Large intestine (tissue), 3 donors: ENCODE results near the gene GPATCH1. TPM values are rescaled to one million over a fixed set of nuclear protein-coding genes. Genes with fewer than 3 reads are reported as not detected.

Experiments
- DNase-seq, 2 donors: peaks; one replicate each; pipeline versions ENCODE4 v3.0.0 to v3.0.0-alpha.2; 2013
- H3K27ac ChIP-seq: one replicate; pipeline ENCODE4 v1.5.1; 2013; ENCODE audit warnings: low read length
- H3K27me3 ChIP-seq: 2 replicates; pipeline ENCODE4 v1.6.1; 2013; ENCODE audit warnings: low read length; ENCODE audit not compliant: control insufficient read depth, insufficient read depth
- H3K36me3 ChIP-seq: 2 replicates; pipeline ENCODE4 v1.6.1; 2013; ENCODE audit warnings: low read length; ENCODE audit not compliant: control insufficient read depth, insufficient read depth
- H3K4me1 ChIP-seq: one replicate; pipeline ENCODE4 v1.6.1; 2013; ENCODE audit warnings: low read length; ENCODE audit not compliant: control insufficient read depth, insufficient read depth
- H3K4me3 ChIP-seq: one replicate; pipeline ENCODE4 v1.5.1; 2013; ENCODE audit warnings: low read length
- H3K9me3 ChIP-seq: one replicate; pipeline ENCODE4 v1.6.1; 2013; ENCODE audit warnings: mild to moderate bottlenecking, low read depth, low read length, moderate library complexity; ENCODE audit not compliant: control insufficient read depth
- WGBS: methylation state at CpG from one replicate; pipeline ENCODE4 v1.1.5; 2013; ENCODE audit warnings: low lambda C conversion rate; ENCODE audit not compliant: insufficient coverage; 5-methylcytosine and 5-hydroxymethylcytosine counted together
- polyA plus RNA-seq: library from polyadenylated mRNA; unstranded; fragments of 120-200 nt; gene quantifications from one replicate; pipeline ENCODE4 v1.2.1, GENCODE V29; 2013

Gene GPATCH1
- polyA plus RNA-seq, 1 donor, result 11.9 TPM

DNA sequence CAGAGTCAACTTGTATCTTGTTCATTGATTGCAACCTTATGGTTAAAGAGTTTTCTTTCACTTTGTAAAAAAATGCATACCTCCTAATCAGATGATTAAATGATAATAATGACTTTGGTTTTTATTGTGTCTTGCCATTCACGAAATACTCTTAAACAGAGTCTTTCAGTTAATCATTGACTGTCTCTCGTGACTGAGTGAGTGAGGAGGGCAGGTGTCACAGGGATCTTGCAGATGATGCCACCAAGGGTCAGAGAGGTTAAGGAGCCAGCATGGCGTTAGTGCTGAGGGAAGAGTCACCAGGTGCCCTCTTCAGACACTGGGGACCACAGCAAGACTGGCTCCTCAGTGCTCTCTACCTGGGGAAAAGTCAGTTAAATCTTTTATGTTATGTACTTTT, 8.0 kb downstream of the GPATCH1 start:
- Histone ChIP-seq H3K27me3 (no peaks in the 10 kb centered on the region), H3K27ac (peak overlapping the region; percentile 43), H3K9me3 (no peaks in the 10 kb centered on the region), H3K4me3 (no peak overlapping the region), H3K36me3 (peaks cover 44% of the 10 kb centered on the region), H3K4me1 (peaks cover 15% of the 10 kb centered on the region)
- DNase-seq, result peak; percentile 43 to 70
- WGBS, result no CpG with 5 or more reads among the region's 3 CpGs

DNA sequence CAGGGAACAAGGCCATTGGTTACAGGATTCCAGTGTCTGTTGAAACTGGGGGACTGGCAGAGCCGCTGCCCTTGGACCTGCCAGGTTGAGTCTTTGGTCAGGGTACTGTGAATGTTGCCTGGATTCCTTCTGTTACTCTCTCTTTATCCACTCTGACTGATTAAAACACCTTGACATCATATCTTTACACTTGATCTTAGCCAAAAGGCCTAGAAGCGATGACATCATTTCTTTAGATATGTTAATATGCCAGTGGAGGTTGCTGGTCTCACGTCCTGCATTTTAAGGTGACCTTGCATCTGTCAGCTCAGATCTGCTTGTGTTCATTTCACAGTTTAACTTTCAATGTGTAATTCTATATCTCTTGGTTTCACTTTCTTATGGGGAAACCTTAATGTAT, 9.2 kb downstream of the GPATCH1 start:
- peaks cover 55% of the 10 kb centered on the region for H3K36me3 ChIP-seq

DNA sequence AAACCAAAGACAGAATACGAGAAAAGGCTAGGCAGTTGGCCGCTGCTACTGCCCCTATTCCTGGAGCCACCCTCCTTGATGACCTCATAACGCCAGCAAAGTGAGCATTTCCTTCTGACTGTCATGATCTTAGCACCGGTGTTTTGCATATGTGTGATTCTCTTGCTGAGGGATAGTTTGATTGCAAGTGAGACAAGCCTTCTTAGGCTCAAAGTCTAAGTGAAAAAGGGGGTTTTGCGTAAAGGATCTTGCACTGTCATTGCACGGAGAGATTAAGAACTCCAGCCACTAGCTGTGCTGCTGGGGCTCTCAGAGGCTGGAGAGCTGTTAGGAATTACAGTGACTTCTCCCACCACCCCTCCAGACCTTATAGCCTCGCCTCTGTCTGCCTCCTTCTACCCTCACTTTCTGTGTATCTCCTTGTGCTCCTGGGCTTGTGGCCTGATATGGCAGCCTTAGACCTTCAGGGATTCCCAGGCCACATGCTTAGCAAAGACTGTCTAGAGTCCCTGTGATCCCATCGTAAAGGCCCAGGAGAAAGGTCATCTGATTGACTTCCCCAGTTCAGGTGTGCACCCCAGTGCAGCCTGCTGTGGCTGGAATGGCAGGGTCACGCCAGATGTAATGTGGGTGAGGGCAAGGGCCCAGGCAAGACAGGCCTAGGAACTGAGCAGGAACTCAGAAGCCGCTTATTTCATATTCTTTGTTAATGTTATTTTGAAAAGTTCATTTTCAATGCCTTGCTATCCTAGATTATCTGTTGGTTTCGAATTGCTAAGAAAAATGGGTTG, 12.6 kb downstream of the GPATCH1 start:
- Histone ChIP-seq H3K36me3 (peaks cover 75% of the 10 kb centered on the region), H3K27ac (no peak overlapping the region), H3K9me3 (no peaks in the 10 kb centered on the region), H3K27me3 (no peaks in the 10 kb centered on the region), H3K4me1 (peaks cover 5% of the 10 kb centered on the region), H3K4me3 (no peak overlapping the region)
- no peak for DNase-seq
- 60% methylated on average over 1 of the region's 11 CpGs for WGBS

More for the DNA sequence above, 9.2 kb downstream of the GPATCH1 start:
- Histone ChIP-seq H3K4me1 (peaks cover 11% of the 10 kb centered on the region), H3K27ac (no peak overlapping the region), H3K27me3 (no peaks in the 10 kb centered on the region), H3K9me3 (no peaks in the 10 kb centered on the region), H3K4me3 (no peak overlapping the region)
- WGBS, result no CpG with 5 or more reads among the region's 3 CpGs
- DNase-seq, result no peak

DNA sequence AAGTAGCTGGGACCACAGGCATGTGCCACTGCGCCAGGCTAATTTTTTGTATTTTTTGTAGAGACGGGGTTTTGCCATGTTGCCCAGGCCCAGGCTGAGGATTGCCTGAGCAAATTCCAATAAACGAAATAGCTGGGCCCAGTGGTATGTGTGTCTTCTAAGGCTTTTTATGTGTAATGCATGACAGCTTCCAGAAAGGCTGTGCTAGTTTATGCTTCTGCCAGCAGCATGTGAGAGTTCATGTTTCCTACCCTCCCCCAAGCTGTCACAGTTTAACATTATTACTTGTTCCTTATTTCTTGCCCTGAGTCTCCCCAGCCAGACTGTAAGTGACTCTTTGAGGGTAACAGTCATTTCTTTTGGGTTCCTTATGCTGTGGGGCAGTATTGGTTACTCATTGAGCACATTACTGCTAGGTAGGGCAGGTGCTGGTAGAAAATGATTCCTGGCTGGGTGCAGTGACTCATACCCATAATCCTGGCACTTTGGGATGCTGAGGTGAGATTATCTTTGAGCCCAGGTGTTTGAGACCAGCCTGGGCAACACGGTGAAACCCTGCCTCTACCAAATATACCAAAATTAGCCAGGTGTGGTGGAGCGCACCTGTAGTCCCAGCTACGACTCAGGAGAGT, 13.6 kb downstream of the GPATCH1 start:
- Histone ChIP-seq H3K9me3 (peaks cover 2% of the 10 kb centered on the region), H3K27me3 (no peaks in the 10 kb centered on the region), H3K27ac (no peak overlapping the region), H3K36me3 (peaks cover 74% of the 10 kb centered on the region), H3K4me3 (no peak overlapping the region), H3K4me1 (no peaks in the 10 kb centered on the region)
- no peak for DNase-seq
- WGBS, result no CpG with 5 or more reads among the region's 6 CpGs

DNA sequence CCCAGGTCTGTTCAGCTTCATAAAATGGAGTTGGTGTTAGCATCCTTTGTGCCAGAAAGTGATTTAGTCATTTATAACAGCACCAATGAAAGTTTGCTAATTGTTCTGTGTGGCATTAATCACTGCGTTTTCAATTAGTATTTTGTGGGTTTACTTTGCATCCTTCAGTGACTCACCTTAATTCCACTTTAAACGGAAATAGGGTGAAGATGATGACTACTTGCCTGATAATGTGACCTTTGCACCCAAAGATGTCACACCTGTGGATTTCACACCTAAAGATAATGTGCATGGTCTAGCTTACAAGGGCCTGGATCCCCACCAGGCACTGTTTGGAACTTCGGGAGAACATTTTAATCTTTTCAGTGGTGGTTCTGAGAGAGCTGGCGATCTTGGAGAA, 15.0 kb downstream of the GPATCH1 start:
- DNase-seq, result peak; percentile 42 to 44
- no peak overlapping the region for H3K27ac ChIP-seq
- peaks cover 6% of the 10 kb centered on the region for H3K4me1 ChIP-seq
- peaks cover 67% of the 10 kb centered on the region for H3K36me3 ChIP-seq
- peaks cover 2% of the 10 kb centered on the region for H3K9me3 ChIP-seq
- no CpG with 5 or more reads among the region's 4 CpGs for WGBS
- no peak overlapping the region for H3K4me3 ChIP-seq
- no peaks in the 10 kb centered on the region for H3K27me3 ChIP-seq

DNA sequence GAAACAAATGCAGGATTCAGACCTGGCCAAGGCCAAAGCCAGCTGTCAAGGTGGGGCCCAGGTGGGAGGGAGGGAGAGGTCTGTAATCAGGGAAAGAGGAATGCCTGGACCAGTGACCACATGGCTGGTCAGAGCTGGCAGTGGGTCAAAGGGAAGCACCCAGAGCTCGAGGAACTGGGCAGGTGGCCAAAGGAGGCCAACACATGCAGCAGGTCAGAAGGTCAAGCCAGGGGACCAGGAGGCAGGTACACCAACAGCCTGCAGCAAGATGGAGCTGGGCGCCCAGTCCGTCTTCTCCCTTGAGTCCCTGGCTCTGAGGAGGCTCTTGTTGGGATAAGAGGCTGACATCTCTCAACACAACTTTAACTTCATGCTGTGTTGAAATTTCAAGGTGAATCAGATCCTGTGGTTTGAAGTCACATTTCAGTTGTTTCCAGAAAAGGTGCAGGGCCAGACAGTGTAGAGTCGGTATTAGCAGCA, 17.1 kb downstream of the GPATCH1 start:
- Histone ChIP-seq H3K4me1 (peaks cover 6% of the 10 kb centered on the region), H3K27me3 (no peaks in the 10 kb centered on the region), H3K27ac (no peak overlapping the region), H3K36me3 (peaks cover 63% of the 10 kb centered on the region), H3K9me3 (peaks cover 2% of the 10 kb centered on the region), H3K4me3 (no peak overlapping the region)
- no CpG with 5 or more reads among the region's 4 CpGs for WGBS
- no peak for DNase-seq

DNA sequence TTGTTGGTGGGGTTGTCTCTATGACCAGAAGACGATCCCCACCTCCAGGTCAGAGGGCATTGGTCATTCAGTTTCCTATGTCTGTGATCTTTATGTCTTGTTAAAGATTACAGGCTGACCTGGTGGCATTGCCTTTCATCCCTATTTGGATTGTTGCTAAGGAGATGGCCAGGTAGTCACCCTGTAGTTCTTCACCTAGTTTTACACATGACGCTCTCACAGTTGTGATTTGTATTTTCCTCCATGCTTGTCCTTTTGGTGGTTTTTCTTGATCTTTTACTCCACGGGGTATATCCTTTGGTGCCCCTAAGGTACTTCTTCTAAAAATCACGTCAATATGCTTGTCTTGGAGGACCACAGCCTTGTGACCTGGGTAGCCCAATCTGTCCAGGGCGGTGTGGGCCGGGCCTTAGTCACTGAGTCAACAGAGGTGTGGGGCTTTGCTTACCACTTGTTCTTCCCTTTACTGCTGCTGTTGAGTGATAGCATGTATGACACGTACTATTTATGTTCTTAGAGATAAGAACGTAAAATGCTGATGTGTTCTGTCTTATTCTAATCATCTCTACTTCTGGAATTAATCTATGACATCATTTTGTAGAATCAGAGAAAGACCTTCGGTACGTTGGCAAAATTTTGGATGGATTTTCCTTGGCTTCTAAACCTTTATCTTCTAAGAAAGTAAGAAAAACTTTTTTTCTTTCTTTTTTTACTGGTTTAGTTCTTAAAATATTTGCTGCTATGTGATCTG, 20.1 kb downstream of the GPATCH1 start:
- WGBS, result 8% methylated on average over 2 of the region's 10 CpGs
- Histone ChIP-seq H3K4me1 (peaks cover 6% of the 10 kb centered on the region), H3K27ac (peak overlapping the region; percentile 89), H3K36me3 (peaks cover 48% of the 10 kb centered on the region), H3K9me3 (peaks cover 2% of the 10 kb centered on the region), H3K4me3 (no peak overlapping the region), H3K27me3 (no peaks in the 10 kb centered on the region)
- peak; percentile 88 to 95 for DNase-seq

DNA sequence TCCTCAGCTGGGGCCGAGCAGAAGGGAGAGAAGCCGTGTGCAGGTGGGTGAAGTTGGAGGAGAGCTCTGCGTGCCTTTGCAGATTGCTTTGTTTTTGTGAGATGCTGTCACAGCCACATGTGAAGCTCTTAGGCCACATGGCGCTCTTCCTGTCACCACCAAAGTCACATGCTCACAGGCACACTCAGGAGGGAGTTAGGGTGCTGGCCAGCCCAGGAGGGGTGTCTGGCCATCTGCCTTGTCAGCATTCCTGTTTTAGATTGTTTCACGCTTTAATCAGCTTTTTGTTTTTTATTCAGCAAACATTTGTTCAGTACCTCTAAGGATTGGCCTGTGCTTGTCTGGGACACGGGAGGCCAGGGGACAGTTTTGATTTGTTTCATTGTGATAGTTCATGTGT, 21.9 kb downstream of the GPATCH1 start:
- peaks cover 2% of the 10 kb centered on the region for H3K9me3 ChIP-seq
- no peak for DNase-seq
- peaks cover 49% of the 10 kb centered on the region for H3K36me3 ChIP-seq
- peaks cover 6% of the 10 kb centered on the region for H3K4me1 ChIP-seq
- no CpG with 5 or more reads among the region's 6 CpGs for WGBS
- H3K27ac ChIP-seq, result no peak overlapping the region
- no peaks in the 10 kb centered on the region for H3K27me3 ChIP-seq
- H3K4me3 ChIP-seq, result no peak overlapping the region

DNA sequence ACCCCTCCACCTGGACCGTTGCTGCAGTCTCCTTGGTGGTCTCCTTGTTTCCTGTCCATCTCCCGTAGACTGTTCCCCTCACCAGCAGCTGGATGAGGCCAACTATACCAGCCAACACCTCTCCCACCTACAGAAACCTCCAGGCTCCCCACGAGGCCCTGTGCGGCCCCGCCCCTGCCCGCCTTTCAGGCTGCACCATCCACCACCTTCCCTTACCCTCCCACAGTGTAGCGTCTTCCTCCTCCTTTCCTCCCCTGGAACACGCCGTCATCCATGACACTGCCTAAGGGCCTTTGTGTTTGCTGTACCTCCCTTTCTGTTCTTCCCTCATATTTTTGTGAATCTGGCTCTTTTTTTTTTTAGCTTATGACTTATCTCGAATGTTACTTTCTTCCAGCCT, 27.2 kb downstream of the GPATCH1 start:
- no peak for DNase-seq
- H3K4me3 ChIP-seq, result no peak overlapping the region
- H3K4me1 ChIP-seq, result no peaks in the 10 kb centered on the region
- peaks cover 64% of the 10 kb centered on the region for H3K36me3 ChIP-seq
- H3K27me3 ChIP-seq, result no peaks in the 10 kb centered on the region
- no peak overlapping the region for H3K27ac ChIP-seq
- H3K9me3 ChIP-seq, result no peaks in the 10 kb centered on the region
- 100% methylated on average over 6 of the region's 10 CpGs for whole genome bisulfite sequencing

DNA sequence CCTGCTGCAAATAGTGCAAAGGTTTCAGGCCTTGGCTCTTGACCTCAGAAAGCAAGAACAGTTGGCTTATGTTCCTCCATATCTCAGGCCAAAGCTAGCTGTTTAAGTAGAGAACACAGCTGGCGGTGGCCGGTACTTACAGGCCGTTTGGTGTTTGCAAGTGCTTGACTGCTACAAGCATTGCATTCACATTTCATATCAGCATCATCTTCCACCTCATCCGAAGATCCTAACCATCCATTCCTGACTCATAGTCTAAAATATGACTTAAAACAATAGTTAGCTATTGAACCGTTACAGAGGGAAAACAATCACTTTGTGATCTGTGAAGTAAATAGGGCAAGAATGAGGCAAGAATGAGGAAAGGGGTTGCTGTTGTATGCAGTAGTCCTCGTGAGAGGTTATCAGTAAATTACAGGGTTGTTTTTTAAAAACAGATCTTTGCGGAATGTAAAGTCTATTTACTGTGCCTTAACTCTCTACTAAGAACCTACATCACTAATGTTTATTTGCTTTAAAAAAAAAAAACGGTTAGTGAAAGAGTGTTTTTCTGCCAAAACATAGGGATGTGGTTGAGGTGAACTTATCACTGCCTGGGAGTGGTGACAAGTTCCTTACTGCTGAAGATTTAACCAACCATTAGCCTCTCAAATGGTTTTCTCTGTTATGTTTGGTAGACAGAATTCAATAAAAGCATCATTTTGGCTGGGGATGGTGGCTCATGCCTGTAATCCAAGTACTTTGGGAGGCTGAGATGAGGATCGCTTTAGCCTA, 29.3 kb downstream of the GPATCH1 start:
- WGBS, result no CpG with 5 or more reads among the region's 9 CpGs
- Histone ChIP-seq H3K36me3 (peaks cover 68% of the 10 kb centered on the region), H3K4me1 (no peaks in the 10 kb centered on the region)

More for the DNA sequence above, 29.3 kb downstream of the GPATCH1 start:
- H3K27ac ChIP-seq, result no peak overlapping the region
- no peak overlapping the region for H3K4me3 ChIP-seq
- H3K27me3 ChIP-seq, result no peaks in the 10 kb centered on the region
- no peak for DNase-seq
- no peaks in the 10 kb centered on the region for H3K9me3 ChIP-seq
